ENCODE data around the gene MAGI1. TPM values are rescaled to one million over a fixed set of nuclear protein-coding genes. Genes with fewer than 3 reads are reported as not detected.

The MAGI1 gene
- total RNA-seq, 3 donors from 2014 or later, result 22.1 to 94.4 (median 70.5) TPM

GRCh38 chr3:65875393-65876027 is 163.2 kb downstream of the MAGI1 start:
- H3K36me3 ChIP-seq, result no peaks in the 10 kb centered on the region
- no peaks in the 10 kb centered on the region for H3K9me3 ChIP-seq
- no peaks in the 10 kb centered on the region for H3K27me3 ChIP-seq
- no peak for DNase-seq (ENCODE audit: low spot score in 2 of 2)
- H3K4me1 ChIP-seq, result peaks cover 0 to 6% of the 10 kb centered on the region in 2 donors
- TF ChIP-seq POLR2A (IDR thresholded peaks at IDR 0.05) (no peak), POLR2AphosphoS5 (IDR thresholded peaks at IDR 0.05) (no peak)
- TF ChIP-seq, protein P1, sequence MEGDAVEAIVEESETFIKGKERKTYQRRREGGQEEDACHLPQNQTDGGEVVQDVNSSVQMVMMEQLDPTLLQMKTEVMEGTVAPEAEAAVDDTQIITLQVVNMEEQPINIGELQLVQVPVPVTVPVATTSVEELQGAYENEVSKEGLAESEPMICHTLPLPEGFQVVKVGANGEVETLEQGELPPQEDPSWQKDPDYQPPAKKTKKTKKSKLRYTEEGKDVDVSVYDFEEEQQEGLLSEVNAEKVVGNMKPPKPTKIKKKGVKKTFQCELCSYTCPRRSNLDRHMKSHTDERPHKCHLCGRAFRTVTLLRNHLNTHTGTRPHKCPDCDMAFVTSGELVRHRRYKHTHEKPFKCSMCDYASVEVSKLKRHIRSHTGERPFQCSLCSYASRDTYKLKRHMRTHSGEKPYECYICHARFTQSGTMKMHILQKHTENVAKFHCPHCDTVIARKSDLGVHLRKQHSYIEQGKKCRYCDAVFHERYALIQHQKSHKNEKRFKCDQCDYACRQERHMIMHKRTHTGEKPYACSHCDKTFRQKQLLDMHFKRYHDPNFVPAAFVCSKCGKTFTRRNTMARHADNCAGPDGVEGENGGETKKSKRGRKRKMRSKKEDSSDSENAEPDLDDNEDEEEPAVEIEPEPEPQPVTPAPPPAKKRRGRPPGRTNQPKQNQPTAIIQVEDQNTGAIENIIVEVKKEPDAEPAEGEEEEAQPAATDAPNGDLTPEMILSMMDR (IDR thresholded peaks at IDR 0.05), result no peak
- intact Hi-C loops (cut with DNase I; ENCODE audit: low total_unique reads), result no loop called here
- H3K27ac ChIP-seq, result no peak overlapping the region
- no peak overlapping the region for H3K4me3 ChIP-seq

- Histone ChIP-seq H3K9me3 (no peaks in the 10 kb centered on the region), H3K27me3 (no peaks in the 10 kb centered on the region), H3K4me3 (no peak overlapping the region), H3K27ac (no peak overlapping the region), H3K36me3 (no peaks in the 10 kb centered on the region), H3K4me1 (peaks cover 0 to 6% of the 10 kb centered on the region in 2 donors)
- DNase-seq (ENCODE audit: low spot score in 2 of 2), result no peak
- TF ChIP-seq POLR2A (IDR thresholded peaks at IDR 0.05), result no peak
- TF ChIP-seq, protein P1 (IDR thresholded peaks at IDR 0.05), result no peak
- TF ChIP-seq POLR2AphosphoS5 (IDR thresholded peaks at IDR 0.05), result no peak
- intact Hi-C loops (cut with DNase I; ENCODE audit: low total_unique reads), result no loop called here
Measured at GRCh38 chr3:65873869-65874268, 164.8 kb downstream of the MAGI1 start.

GRCh38 chr3:65873028-65873427 is 165.7 kb downstream of the MAGI1 start:
- TF ChIP-seq POLR2AphosphoS5 (IDR thresholded peaks at IDR 0.05) (no peak), POLR2A (IDR thresholded peaks at IDR 0.05) (no peak)
- intact Hi-C loops (cut with DNase I; ENCODE audit: low total_unique reads), result no loop called here
- Histone ChIP-seq H3K4me1 (peaks cover 0 to 6% of the 10 kb centered on the region in 2 donors), H3K27ac (no peak overlapping the region), H3K36me3 (no peaks in the 10 kb centered on the region), H3K4me3 (no peak overlapping the region), H3K9me3 (no peaks in the 10 kb centered on the region), H3K27me3 (no peaks in the 10 kb centered on the region)
- DNase-seq (ENCODE audit: low spot score in 2 of 2), result no peak

DNA sequence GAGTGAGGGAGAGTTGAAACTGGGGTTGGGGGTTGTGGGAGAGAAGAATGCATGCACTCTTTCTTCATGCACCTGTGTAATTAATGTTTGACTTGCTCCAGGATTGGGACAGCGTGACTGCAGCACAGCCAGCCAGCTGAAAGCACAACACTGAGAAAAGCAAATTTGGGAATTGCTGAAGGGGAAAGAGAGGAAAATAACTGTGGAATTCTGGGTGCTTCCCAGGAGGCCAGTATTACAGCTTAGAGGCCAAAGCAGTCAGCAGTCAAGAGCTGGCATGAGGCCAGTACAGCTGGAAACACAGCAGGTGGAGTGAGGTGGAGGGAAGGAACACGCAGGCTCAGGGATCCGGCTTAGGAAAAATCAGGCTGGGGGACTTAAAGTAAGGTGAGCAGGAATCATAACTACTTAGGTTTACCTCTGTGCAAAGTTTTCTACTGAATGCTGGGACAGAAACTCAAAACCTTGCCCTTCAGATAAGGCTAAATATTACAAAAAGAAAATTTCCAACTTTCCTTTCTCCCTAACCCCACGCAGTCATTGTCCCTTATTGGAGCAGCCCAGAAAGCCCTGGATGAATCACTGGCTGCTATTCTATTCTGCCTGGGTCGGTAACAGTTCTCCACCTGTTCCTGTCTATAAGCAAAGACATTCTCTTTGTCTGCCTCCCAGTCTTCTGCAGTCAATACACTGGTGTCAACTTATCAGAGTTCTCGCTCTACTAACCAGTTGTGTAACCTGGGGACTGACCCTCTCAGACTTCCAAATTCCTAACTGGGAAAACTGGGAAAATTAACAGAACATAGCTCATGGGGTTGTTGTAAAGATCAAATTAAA is 167.2 kb downstream of the MAGI1 start:
- TF ChIP-seq POLR2AphosphoS5 (IDR thresholded peaks at IDR 0.05), result no peak
- no peak for TF ChIP-seq POLR2A (IDR thresholded peaks at IDR 0.05)
- TF ChIP-seq, protein P1 (IDR thresholded peaks at IDR 0.05), result no peak
- Histone ChIP-seq H3K27me3 (no peaks in the 10 kb centered on the region), H3K4me3 (no peak overlapping the region), H3K36me3 (no peaks in the 10 kb centered on the region), H3K9me3 (no peaks in the 10 kb centered on the region), H3K4me1 (peaks cover 0 to 6% of the 10 kb centered on the region in 2 donors), H3K27ac (no peak overlapping the region)
- intact Hi-C loops (cut with DNase I; ENCODE audit: low total_unique reads), result no loop called here
- peak; percentile 40 to 64 for DNase-seq (ENCODE audit: low spot score in 2 of 2)

- Histone ChIP-seq H3K36me3 (no peaks in the 10 kb centered on the region), H3K4me1 (peaks cover 0 to 6% of the 10 kb centered on the region in 2 donors), H3K27ac (no peak overlapping the region), H3K4me3 (no peak overlapping the region), H3K27me3 (no peaks in the 10 kb centered on the region), H3K9me3 (no peaks in the 10 kb centered on the region)
- intact Hi-C loops (cut with DNase I; ENCODE audit: low total_unique reads), result loop anchor here (5.0 kb wide), 1 partner anchor 177 kb away; no protein-coding TSS in a partner anchor
- no peak for TF ChIP-seq POLR2A (IDR thresholded peaks at IDR 0.05)
- TF ChIP-seq POLR2AphosphoS5 (IDR thresholded peaks at IDR 0.05), result no peak
- TF ChIP-seq, protein P1 (IDR thresholded peaks at IDR 0.05), result no peak
- no peak for DNase-seq (ENCODE audit: low spot score in 2 of 2)
Measured at GRCh38 chr3:65869798-65870197, 168.9 kb downstream of the MAGI1 start.

Data from breast epithelium (tissue), 4 donors.